DOHH2 (cell line): ENCODE results near the gene BCAS1.
A peak's percentile ranks its signal among the peaks of the same experiment; 100 is the strongest.

Experiments used
- H3F3A ChIP-seq: fragments of 200-600 bp; sonication (generic), shearing (Covaris generic); 2 replicates; pipeline ENCODE4 v1.6.0; 2016; ENCODE audit warnings: antibody characterized with exemption, mild to moderate bottlenecking; ENCODE audit not compliant: control insufficient read depth, insufficient read depth
- H3K27ac ChIP-seq: fragments of 200-600 bp; sonication (generic); 2 replicates; pipeline ENCODE4 v1.5.1; 2014; ENCODE audit warnings: low read depth, mild to moderate bottlenecking, low read length, moderate library complexity
- H3K27me3 ChIP-seq: fragments of 200-600 bp; sonication (generic); 2 replicates; pipeline ENCODE4 v1.6.1; 2014; ENCODE audit warnings: mild to moderate bottlenecking, low read length, mixed read lengths; ENCODE audit not compliant: control insufficient read depth
- H3K36me3 ChIP-seq: fragments of 200-600 bp; sonication (generic); 2 replicates; pipeline ENCODE4 v1.6.1; 2014; ENCODE audit warnings: mild to moderate bottlenecking, low read length, moderate library complexity, mixed read lengths; ENCODE audit not compliant: control insufficient read depth
- H3K4me1 ChIP-seq: fragments of 200-600 bp; sonication (generic); 2 replicates; pipeline ENCODE4 v1.6.1; 2014; ENCODE audit warnings: mild to moderate bottlenecking, low read length, mixed read lengths; ENCODE audit not compliant: control insufficient read depth
- H3K4me2 ChIP-seq: fragments of 200-600 bp; sonication (generic); 2 replicates; pipeline ENCODE4 v1.6.0; 2014; ENCODE audit warnings: mild to moderate bottlenecking, low read length, moderate library complexity
- H3K4me3 ChIP-seq: fragments of 200-600 bp; sonication (generic); 2 replicates; pipeline ENCODE4 v1.5.1; 2014; ENCODE audit warnings: mild to moderate bottlenecking, low read length, mixed read lengths
- H3K79me2 ChIP-seq: fragments of 200-600 bp; sonication (generic); 2 replicates; pipeline ENCODE4 v1.6.1; 2014; ENCODE audit warnings: mild to moderate bottlenecking, low read length, mixed read lengths; ENCODE audit not compliant: control insufficient read depth
- H3K9me2 ChIP-seq: fragments of 200-600 bp; sonication (generic); replicated peaks from 2 replicates; pipeline ENCODE4 v1.6.1; 2014; ENCODE audit warnings: mild to moderate bottlenecking, low read length, mixed read lengths; ENCODE audit not compliant: control insufficient read depth
- H3K9me3 ChIP-seq: fragments of 200-600 bp; sonication (generic); 2 replicates; pipeline ENCODE4 v1.6.1; 2014; ENCODE audit warnings: antibody characterized with exemption, low read length, mixed read lengths; ENCODE audit not compliant: control insufficient read depth, insufficient read depth
- H4K20me1 ChIP-seq: fragments of 200-600 bp; sonication (generic); 2 replicates; pipeline ENCODE4 v1.6.0; 2014; ENCODE audit warnings: low read depth, mild to moderate bottlenecking, antibody characterized with exemption, low read length, moderate library complexity; ENCODE audit not compliant: control insufficient read depth, insufficient read depth
- CTCF ChIP-seq: fragments of 200-600 bp; sonication (generic); IDR thresholded peaks from one replicate; pipeline ENCODE4 v1.5.1; 2014; ENCODE audit warnings: antibody characterized with exemption, mild to moderate bottlenecking, low read depth, low read length; ENCODE audit not compliant: poor library complexity, severe bottlenecking
- EZH2phosphoT487 ChIP-seq: fragments of 200-600 bp; sonication (generic); IDR thresholded peaks from 2 replicates; pipeline ENCODE4 v1.6.1; 2017; ENCODE audit warnings: borderline replicate concordance, mild to moderate bottlenecking, antibody characterized with exemption, low read length, moderate library complexity, mixed read lengths

Gene BCAS1

GRCh38 chr20:53957451-53958172 is 112.8 kb downstream of the BCAS1 start:
- Histone ChIP-seq H3K4me1 (peaks cover 8% of the 10 kb centered on the region), H3K27ac (no peak overlapping the region), H3K27me3 (peaks cover 9% of the 10 kb centered on the region)

GRCh38 chr20:53956013-53956715 is 114.2 kb downstream of the BCAS1 start:
- peaks cover 14% of the 10 kb centered on the region for H3K4me1 ChIP-seq
- no peaks in the 10 kb centered on the region for H4K20me1 ChIP-seq
- H3K79me2 ChIP-seq: no peaks in the 10 kb centered on the region
- no peaks in the 10 kb centered on the region for H3K9me3 ChIP-seq
- H3K4me2 ChIP-seq: no peak overlapping the region
- no peak overlapping the region for H3K27ac ChIP-seq
- H3K4me3 ChIP-seq: no peak overlapping the region
- H3K9me2 ChIP-seq: no peaks in the 10 kb centered on the region
- H3K36me3 ChIP-seq: no peaks in the 10 kb centered on the region
- no peaks in the 10 kb centered on the region for H3F3A ChIP-seq
- H3K27me3 ChIP-seq: peaks cover 9% of the 10 kb centered on the region
- TF ChIP-seq EZH2phosphoT487 (no peak), CTCF (no peak)

More at GRCh38 chr20:53957451-53958172, 112.8 kb downstream of the BCAS1 start:
- Histone ChIP-seq H3K9me3 (no peaks in the 10 kb centered on the region), H3K36me3 (no peaks in the 10 kb centered on the region), H3K79me2 (no peaks in the 10 kb centered on the region), H4K20me1 (no peaks in the 10 kb centered on the region), H3K4me3 (no peak overlapping the region), H3K9me2 (no peaks in the 10 kb centered on the region), H3K4me2 (no peak overlapping the region), H3F3A (no peaks in the 10 kb centered on the region)
- TF ChIP-seq CTCF (peak; percentile 29), EZH2phosphoT487 (no peak)

GRCh38 chr20:53954723-53955658 is 115.4 kb downstream of the BCAS1 start:
- Histone ChIP-seq H3K27ac (no peak overlapping the region), H3K4me2 (no peak overlapping the region), H3K4me3 (no peak overlapping the region), H3K9me2 (no peaks in the 10 kb centered on the region), H3K36me3 (no peaks in the 10 kb centered on the region), H3K79me2 (no peaks in the 10 kb centered on the region), H3F3A (no peaks in the 10 kb centered on the region), H3K9me3 (no peaks in the 10 kb centered on the region), H3K4me1 (peaks cover 12% of the 10 kb centered on the region), H3K27me3 (peaks cover 8% of the 10 kb centered on the region), H4K20me1 (no peaks in the 10 kb centered on the region)
- TF ChIP-seq CTCF (no peak), EZH2phosphoT487 (no peak)
